Transverse colon (tissue), 4 donors: Measurements from ENCODE around the gene RIPOR1. TPM values are rescaled to one million over a fixed set of nuclear protein-coding genes. Genes with fewer than 3 reads are reported as not detected.

Experiments used
- DNase-seq: peaks from one replicate; pipeline ENCODE4 v3.0.0-alpha.2; 2019
- H3K27ac ChIP-seq, 4 donors: fragments of 200-600 bp; sonication (generic); 2 replicates each; pipeline ENCODE4 v1.5.1; 2016 to 2018; ENCODE audit warnings: inconsistent platforms in 4 of 4
- H3K27me3 ChIP-seq: fragments of 200-600 bp; sonication (generic); 2 replicates; pipeline ENCODE4 v1.5.1; 2017; ENCODE audit warnings: inconsistent platforms
- H3K36me3 ChIP-seq, 4 donors: fragments of 200-600 bp; sonication (generic); 2 replicates each; pipeline ENCODE4 v1.5.1; 2017 to 2019; ENCODE audit warnings: inconsistent platforms in 4 of 4
- H3K4me1 ChIP-seq, 4 donors: fragments of 200-600 bp; sonication (generic); 2 replicates each; pipeline ENCODE4 v1.5.1; 2017 to 2020; ENCODE audit warnings: inconsistent platforms in 4 of 4
- H3K4me3 ChIP-seq, 4 donors: fragments of 200-600 bp; sonication (generic); 1 replicate in 1 of 4; 2 replicates in 3 of 4; pipeline versions ENCODE4 v1.5.1 to v1.6.1; 2017 to 2019; ENCODE audit warnings: inconsistent platforms in 4 of 4
- H3K9me3 ChIP-seq, 2 donors: fragments of 200-600 bp; sonication (generic); 2 replicates each; pipeline ENCODE4 v1.5.1; 2017 to 2019; ENCODE audit warnings: inconsistent platforms in 2 of 2
- CTCF ChIP-seq, 5 experiments: fragments of 200-600 bp in 3 of 5; fragments of 450-650 bp in 2 of 5; sonication (generic) in 3 of 5; IDR thresholded peaks; 1 replicate in 2 of 5; 2 replicates in 3 of 5; pipeline ENCODE4 v1.5.1; 2016 to 2017; ENCODE audit warnings: antibody characterized with exemption in 5 of 5, inconsistent platforms in 3 of 5, mild to moderate bottlenecking in 2 of 5, moderate library complexity in 1 of 5
- EP300 ChIP-seq: sonication (generic); formaldehyde crosslinking; IDR thresholded peaks from one replicate; pipeline ENCODE4 v1.6.1; 2017; ENCODE audit warnings: antibody characterized with exemption, low read depth
- POLR2A ChIP-seq: fragments of 450-650 bp; IDR thresholded peaks from one replicate; pipeline ENCODE4 v1.6.1; 2016; ENCODE audit warnings: antibody characterized with exemption, mild to moderate bottlenecking, moderate library complexity
- POLR2AphosphoS5 ChIP-seq, 3 donors: sonication (generic); formaldehyde crosslinking; IDR thresholded peaks; one replicate each; pipeline ENCODE4 v1.6.1; 2016; ENCODE audit warnings: antibody characterized with exemption in 3 of 3
- WGBS, 2 donors: methylation state at CpG; one replicate each; pipeline ENCODE4 v1.1.5; 2018; ENCODE audit warnings: low coverage in 1 of 2; 5-methylcytosine and 5-hydroxymethylcytosine counted together
- in situ Hi-C, 4 donors: fragments of 200-750 bp; cut with MboI; loops; one replicate each; pipeline versions ENCODE4 v1.15.0 to v1.15.1; 2017; ENCODE audit warnings: low sequenced_read_pairs in 3 of 4, low pct_ligation_motif_present in 1 of 4, low pct_unique_long_range_greater_than_20kb in 1 of 4
- intact Hi-C: fragments of 100-400 bp; cut with DNase I; formaldehyde crosslinking; loops from one replicate; pipeline ENCODE4 v1.15.1; 2023; ENCODE audit warnings: low total_unique reads
- total RNA-seq, 4 donors: library from RNA; depleted of rRNA; stranded (reverse); fragments of >200 nt; gene quantifications; one replicate each; pipeline ENCODE4 v1.1.0, GENCODE V29; 2016

RIPOR1 gene
- total RNA-seq, 4 donors from 2014 or later, result 11.2 to 141 (median 24.1) TPM

- H3K9me3 ChIP-seq, result no peaks in the 10 kb centered on the region
- WGBS, 2 donors, result 60 to 73% methylated on average over 2 to 4 of the region's 4 CpGs
- no peak for DNase-seq
- TF ChIP-seq POLR2AphosphoS5 (IDR thresholded peaks at IDR 0.05) (no peak), EP300 (no peak), CTCF (IDR thresholded peaks at IDR 0.05) (no peak), POLR2A (no peak)
- H3K4me1 ChIP-seq, result peaks cover 4 to 15% (median 7%) of the 10 kb centered on the region in 4 donors
- H3K36me3 ChIP-seq, result no peaks in the 10 kb centered on the region
- in situ Hi-C loops, result no loop called here
- no peaks in the 10 kb centered on the region for H3K27me3 ChIP-seq
- intact Hi-C loops, result no loop called here
- no peak overlapping the region for H3K4me3 ChIP-seq
- H3K27ac ChIP-seq, result peak overlapping the region in 2 of 4 donors; percentile 37 to 77
These were observed 9.4 kb upstream of the RIPOR1 start for GRCh38 chr16:67519242-67519641.

- Histone ChIP-seq H3K4me3 (peak overlapping the region; percentile 16 to 60 (median 28)), H3K9me3 (no peaks in the 10 kb centered on the region), H3K27me3 (no peaks in the 10 kb centered on the region), H3K4me1 (peaks cover 4 to 8% (median 6%) of the 10 kb centered on the region in 4 donors), H3K27ac (peak overlapping the region; percentile 89 to 97 (median 94)), H3K36me3 (no peaks in the 10 kb centered on the region)
- intact Hi-C loops (loop anchor here (5.0 kb wide), 1 partner anchor 146 kb away; the partner anchor contains the start of genes C16orf86 and ENKD1), in situ Hi-C loops (loop anchor here in 1 of 4 donors (10.0 kb wide), 1 partner anchor 144 kb away; the partner anchor contains the start of genes ACD, C16orf86, ENKD1 and PARD6A)
- WGBS, 2 donors, result 1 to 5% methylated on average over 3 to 23 of the region's 25 CpGs
- peak; percentile 72 to 98 (median 84) for TF ChIP-seq CTCF (IDR thresholded peaks at IDR 0.05)
- TF ChIP-seq POLR2AphosphoS5 (IDR thresholded peaks at IDR 0.05), result peak; percentile 44 to 64 (median 56)
- TF ChIP-seq POLR2A, result peak; percentile 33
- no peak for TF ChIP-seq EP300
- DNase-seq, result peak; percentile 99
These were observed 7.4 kb upstream of the RIPOR1 start for GRCh38 chr16:67521095-67521804.

- Histone ChIP-seq H3K9me3 (no peaks in the 10 kb centered on the region), H3K4me3 (no peak overlapping the region), H3K4me1 (peaks cover 4 to 27% (median 22%) of the 10 kb centered on the region in 4 donors), H3K36me3 (no peaks in the 10 kb centered on the region), H3K27me3 (no peaks in the 10 kb centered on the region), H3K27ac (no peak overlapping the region)
- TF ChIP-seq CTCF (IDR thresholded peaks at IDR 0.05), result no peak
- no peak for TF ChIP-seq POLR2A
- TF ChIP-seq POLR2AphosphoS5 (IDR thresholded peaks at IDR 0.05), result no peak
- TF ChIP-seq EP300, result no peak
- intact Hi-C loops (no loop called here), in situ Hi-C loops (loop anchor here in 1 of 4 donors (10.0 kb wide), 1 partner anchor 139 kb away; the partner anchor contains the start of genes ACD, C16orf86, ENKD1 and PARD6A)
- WGBS, 2 donors, result 20 to 81% methylated on average over 1 to 11 of the region's 11 CpGs
- no peak for DNase-seq
These were observed 3.3 kb upstream of the RIPOR1 start for GRCh38 chr16:67525176-67525860.

GRCh38 chr16:67526149-67526791, 2.4 kb upstream of the RIPOR1 start:
- no peaks in the 10 kb centered on the region for H3K9me3 ChIP-seq
- no peak overlapping the region for H3K4me3 ChIP-seq
- no peak overlapping the region for H3K27ac ChIP-seq
- TF ChIP-seq POLR2AphosphoS5 (IDR thresholded peaks at IDR 0.05) (no peak), POLR2A (no peak), CTCF (IDR thresholded peaks at IDR 0.05) (no peak), EP300 (no peak)
- DNase-seq, result no peak
- in situ Hi-C loops (loop anchor here in 1 of 4 donors (10.0 kb wide), 1 partner anchor 139 kb away; the partner anchor contains the start of genes ACD, C16orf86, ENKD1 and PARD6A), intact Hi-C loops (no loop called here)
- H3K27me3 ChIP-seq, result no peaks in the 10 kb centered on the region
- WGBS, 2 donors, result 67 to 86% methylated on average over 1 to 3 of the region's 3 CpGs
- H3K36me3 ChIP-seq, result no peaks in the 10 kb centered on the region
- H3K4me1 ChIP-seq, result peaks cover 12 to 34% (median 28%) of the 10 kb centered on the region in 4 donors
